IPS DF 6.9 (cell line): ENCODE data around the gene ARHGEF7.

ENCODE experiments used
- DNase-seq: peaks from one replicate; pipeline ENCODE4 v3.0.0-alpha.2; 2013; ENCODE audit warnings: low read depth, low spot score
- H3K27ac ChIP-seq: one replicate; pipeline ENCODE4 v1.5.1; 2013; ENCODE audit warnings: low read length, control low read depth
- H3K27me3 ChIP-seq: 2 replicates; pipeline ENCODE4 v1.6.1; 2013; ENCODE audit warnings: mild to moderate bottlenecking, low read length; ENCODE audit not compliant: control insufficient read depth, insufficient read depth
- H3K36me3 ChIP-seq: 2 replicates; pipeline ENCODE4 v1.6.1; 2013; ENCODE audit warnings: low read length; ENCODE audit not compliant: control insufficient read depth, insufficient read depth
- H3K4me1 ChIP-seq: 2 replicates; pipeline ENCODE4 v1.6.1; 2013; ENCODE audit warnings: low read length; ENCODE audit not compliant: control insufficient read depth, insufficient read depth
- H3K4me3 ChIP-seq: 2 replicates; pipeline ENCODE4 v1.5.1; 2013; ENCODE audit warnings: mild to moderate bottlenecking, low read length
- H3K9me3 ChIP-seq: 2 replicates; pipeline ENCODE4 v1.6.1; 2013; ENCODE audit warnings: low read length, inconsistent platforms; ENCODE audit not compliant: control insufficient read depth, insufficient read depth
- WGBS: extraction: QIAGEN DNeasy Blood & Tissue Kit; methylation state at CpG from one replicate; pipeline ENCODE4 v1.1.7; 2013; ENCODE audit warnings: mixed read lengths, missing lambda C conversion rate; ENCODE audit not compliant: insufficient read length, insufficient coverage; 5-methylcytosine and 5-hydroxymethylcytosine counted together

ARHGEF7 gene

DNA sequence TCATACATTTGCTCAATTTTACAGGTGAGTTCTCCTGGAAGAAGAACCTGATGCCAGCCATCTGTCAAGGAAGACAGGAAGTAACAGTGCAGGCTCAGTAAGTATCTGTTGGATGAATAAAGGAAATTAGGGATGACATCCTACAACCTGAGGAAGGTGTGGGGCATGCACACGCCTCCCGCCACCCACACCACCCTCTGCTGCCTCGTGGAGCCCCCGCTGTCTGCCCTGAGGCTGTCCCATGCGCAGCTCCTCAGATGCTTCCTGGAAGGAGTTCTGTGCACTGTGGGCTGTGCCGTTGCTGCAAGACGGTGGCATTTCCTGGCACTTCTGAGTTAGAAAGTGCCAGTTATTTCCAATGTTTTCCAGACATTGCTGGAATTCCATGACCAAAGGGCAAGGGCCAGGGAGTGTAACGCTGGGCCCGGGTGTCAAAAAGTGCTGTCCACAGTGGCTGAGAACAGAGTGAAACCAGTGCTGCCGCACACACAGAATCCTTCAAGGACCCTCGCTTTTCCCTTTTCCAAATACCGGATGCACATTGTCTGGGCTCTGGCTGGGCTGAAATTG is 201.1 kb downstream of the ARHGEF7 start:
- no peaks in the 10 kb centered on the region for H3K4me1 ChIP-seq
- no peaks in the 10 kb centered on the region for H3K27me3 ChIP-seq
- H3K9me3 ChIP-seq = no peaks in the 10 kb centered on the region
- no CpG with 5 or more reads among the region's 12 CpGs for WGBS
- no peak for DNase-seq
- no peaks in the 10 kb centered on the region for H3K36me3 ChIP-seq
- no peak overlapping the region for H3K27ac ChIP-seq
- no peak overlapping the region; the same call in 1 of the 2 replicates for H3K4me3 ChIP-seq

DNA sequence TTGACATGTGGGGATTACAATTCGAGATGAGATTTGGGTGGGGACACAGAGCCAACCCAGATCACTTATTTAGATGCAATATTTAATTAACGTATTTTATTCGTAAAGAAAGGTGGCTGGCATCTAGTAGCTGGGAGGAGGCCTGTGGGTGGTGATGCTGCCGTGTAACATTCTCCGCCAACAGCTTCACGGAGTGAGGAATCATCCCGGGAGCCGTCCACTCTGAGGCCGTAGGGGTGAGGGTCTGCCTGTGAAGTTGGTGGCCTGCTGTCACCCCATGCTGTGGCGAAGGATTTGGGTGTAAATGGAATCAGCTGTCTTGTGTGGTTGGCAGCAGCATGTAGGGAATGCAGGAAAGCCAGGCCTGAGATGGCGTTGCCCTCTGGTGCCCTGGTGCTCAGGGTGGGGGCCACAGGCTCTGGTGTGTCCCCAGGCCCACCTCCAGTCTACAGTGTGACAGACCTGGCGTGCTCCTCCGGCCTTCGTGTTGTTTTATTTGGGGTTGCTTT is 202.0 kb downstream of the ARHGEF7 start:
- no peak for DNase-seq
- H3K4me3 ChIP-seq = no peak overlapping the region
- no CpG with 5 or more reads among the region's 14 CpGs for WGBS

DNA sequence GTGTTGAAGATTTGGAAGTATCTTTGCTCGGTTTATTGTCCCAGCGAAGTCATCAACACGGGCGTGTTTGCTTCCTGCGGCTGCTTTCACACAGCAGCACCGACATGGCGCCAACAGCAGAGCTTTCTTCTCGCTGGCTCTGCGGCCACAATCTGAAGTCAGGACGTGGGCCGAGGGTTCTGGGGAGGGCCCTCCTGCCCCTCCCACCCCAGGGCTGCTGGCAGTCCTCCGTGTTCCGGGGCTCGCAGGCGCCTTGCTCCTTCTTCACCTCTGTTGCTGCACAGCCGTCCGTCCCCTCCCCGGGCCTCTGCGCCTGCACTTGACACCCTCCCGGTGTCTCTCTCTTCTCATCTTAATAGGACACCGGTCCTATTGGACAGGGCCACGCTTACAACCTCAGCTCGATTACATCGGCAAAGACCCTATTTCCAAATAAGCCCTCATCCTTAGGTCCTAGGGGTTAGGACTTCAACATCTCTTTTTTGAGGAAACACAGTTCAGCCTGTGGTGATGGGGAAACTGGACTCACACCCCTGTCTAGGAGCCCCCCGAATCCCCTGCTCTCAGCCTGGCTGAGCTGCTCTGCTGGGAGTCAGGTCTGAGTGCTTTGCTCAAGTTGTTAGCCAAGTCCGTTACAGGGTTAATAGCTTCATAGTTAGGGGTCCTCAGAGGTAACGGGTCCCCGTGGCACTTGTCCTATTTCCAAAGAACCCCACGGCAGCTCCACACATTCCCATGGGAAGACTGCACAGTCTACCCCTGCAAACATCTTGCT is 202.6 kb downstream of the ARHGEF7 start:
- Histone ChIP-seq H3K27ac (no peak overlapping the region), H3K4me3 (no peak overlapping the region), H3K36me3 (no peaks in the 10 kb centered on the region), H3K9me3 (no peaks in the 10 kb centered on the region), H3K4me1 (no peaks in the 10 kb centered on the region), H3K27me3 (no peaks in the 10 kb centered on the region)
- no CpG with 5 or more reads among the region's 29 CpGs for WGBS
- DNase-seq = no peak

More for the DNA sequence above, 202.0 kb downstream of the ARHGEF7 start:
- Histone ChIP-seq H3K4me1 (no peaks in the 10 kb centered on the region), H3K27ac (no peak overlapping the region), H3K9me3 (no peaks in the 10 kb centered on the region), H3K27me3 (no peaks in the 10 kb centered on the region), H3K36me3 (no peaks in the 10 kb centered on the region)

GRCh38 chr13:111318386-111318785 is 203.3 kb downstream of the ARHGEF7 start:
- Histone ChIP-seq H3K36me3 (no peaks in the 10 kb centered on the region), H3K4me1 (no peaks in the 10 kb centered on the region), H3K4me3 (no peak overlapping the region), H3K9me3 (no peaks in the 10 kb centered on the region), H3K27ac (no peak overlapping the region), H3K27me3 (no peaks in the 10 kb centered on the region)
- DNase-seq = no peak
- WGBS = no CpG with 5 or more reads among the region's 13 CpGs

DNA sequence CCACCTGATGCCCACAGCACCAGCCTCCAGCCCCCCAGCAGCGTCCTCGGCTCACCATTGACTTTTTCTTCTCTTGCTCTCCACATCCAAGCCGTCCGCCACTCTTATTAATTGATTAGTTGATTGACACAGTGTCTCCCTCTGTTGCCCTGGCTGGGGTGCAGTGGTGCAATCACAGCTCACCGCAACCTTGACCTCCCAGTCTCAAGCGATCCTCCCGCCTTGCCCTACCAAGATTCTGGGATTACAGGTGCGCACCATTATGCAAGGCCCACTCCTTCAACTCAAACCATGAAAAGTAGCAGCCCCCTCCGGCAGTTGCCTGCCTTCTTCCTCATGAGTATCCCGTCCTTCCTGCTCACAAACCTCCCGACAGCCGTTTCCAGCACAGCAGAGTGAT is 204.4 kb downstream of the ARHGEF7 start:
- no peaks in the 10 kb centered on the region for H3K4me1 ChIP-seq
- no peaks in the 10 kb centered on the region for H3K9me3 ChIP-seq
- no peak overlapping the region for H3K4me3 ChIP-seq
- no peaks in the 10 kb centered on the region for H3K27me3 ChIP-seq
- no peak for DNase-seq
- no CpG with 5 or more reads among the region's 12 CpGs for WGBS
- no peak overlapping the region for H3K27ac ChIP-seq
- H3K36me3 ChIP-seq = no peaks in the 10 kb centered on the region

GRCh38 chr13:111319998-111320911 is 205.1 kb downstream of the ARHGEF7 start, which contains the start of gene TEX29:
Gene TEX29, plus strand, starts transcription at chr13:111320642. Its CDS starts 249 bp downstream, at chr13:111320891.
- Histone ChIP-seq H3K27me3 (no peaks in the 10 kb centered on the region), H3K36me3 (no peaks in the 10 kb centered on the region), H3K9me3 (no peaks in the 10 kb centered on the region), H3K4me1 (no peaks in the 10 kb centered on the region; the same call in 1 of the 2 replicates), H3K27ac (no peak within 1 kb of the TSS), H3K4me3 (no peak within 1 kb of the TSS)
- WGBS = no CpG with 5 or more reads among the region's 35 CpGs
- no peak for DNase-seq

- H3K4me1 ChIP-seq = no peaks in the 10 kb centered on the region; the same call in 1 of the 2 replicates
- no peak for DNase-seq
- no peak overlapping the region for H3K4me3 ChIP-seq
- no peaks in the 10 kb centered on the region for H3K27me3 ChIP-seq
- H3K36me3 ChIP-seq = no peaks in the 10 kb centered on the region
- no peaks in the 10 kb centered on the region for H3K9me3 ChIP-seq
- no peak overlapping the region for H3K27ac ChIP-seq
- WGBS = no CpG with 5 or more reads among the region's 19 CpGs
These were observed 207.1 kb downstream of the ARHGEF7 start for GRCh38 chr13:111322001-111322915.

DNA sequence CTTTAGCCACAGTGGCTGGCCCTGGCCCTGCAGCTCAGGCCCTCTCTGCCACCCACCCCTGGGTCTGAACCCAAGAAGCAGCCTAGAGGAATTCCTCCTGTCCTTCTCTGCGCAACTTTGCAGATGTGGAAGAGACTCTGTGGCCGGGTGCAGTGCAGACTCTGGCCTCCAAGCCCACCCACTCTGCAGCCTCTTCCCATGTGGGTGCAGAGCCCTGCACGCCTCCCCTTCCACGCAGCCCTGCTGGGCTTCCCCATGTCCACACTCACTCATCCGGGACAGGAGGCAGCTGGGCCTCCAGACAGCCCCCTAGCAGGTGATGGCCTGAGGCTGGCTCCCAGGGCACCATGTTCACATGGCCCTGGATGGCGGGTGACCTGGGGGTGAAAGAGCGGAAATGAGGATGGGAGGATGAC is 207.8 kb downstream of the ARHGEF7 start:
- no peaks in the 10 kb centered on the region for H3K36me3 ChIP-seq
- H3K4me3 ChIP-seq = no peak overlapping the region
- WGBS = no CpG with 5 or more reads among the region's 7 CpGs
- no peak overlapping the region for H3K27ac ChIP-seq
- H3K9me3 ChIP-seq = no peaks in the 10 kb centered on the region
- H3K27me3 ChIP-seq = no peaks in the 10 kb centered on the region
- DNase-seq = no peak
- H3K4me1 ChIP-seq = no peaks in the 10 kb centered on the region; the same call in 1 of the 2 replicates

DNA sequence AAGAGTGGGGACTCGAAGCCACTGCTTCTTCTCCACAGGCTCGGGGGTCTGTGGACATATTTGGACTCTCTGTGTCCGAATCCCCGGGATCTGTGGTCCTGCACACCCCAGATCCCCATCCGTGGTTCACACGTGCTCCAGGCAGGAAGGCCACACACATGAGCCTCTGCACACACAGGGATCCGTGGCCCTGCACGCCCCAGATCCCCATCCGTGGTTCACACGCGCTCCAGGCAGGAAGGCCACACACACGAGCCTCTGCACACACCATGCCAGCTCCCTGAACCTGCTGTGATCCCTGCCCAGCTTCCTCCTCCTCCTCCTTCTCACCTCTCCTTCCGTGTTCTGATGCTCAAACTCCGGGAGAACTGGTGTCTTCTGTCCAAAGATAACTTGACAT is 208.4 kb downstream of the ARHGEF7 start:
- H3K4me1 ChIP-seq = no peaks in the 10 kb centered on the region; the same call in 1 of the 2 replicates
- no peaks in the 10 kb centered on the region for H3K27me3 ChIP-seq
- no peak overlapping the region for H3K4me3 ChIP-seq

More for the DNA sequence above, 208.4 kb downstream of the ARHGEF7 start:
- no peaks in the 10 kb centered on the region for H3K9me3 ChIP-seq
- no CpG with 5 or more reads among the region's 14 CpGs for WGBS
- no peak for DNase-seq
- H3K27ac ChIP-seq = no peak overlapping the region
- no peaks in the 10 kb centered on the region for H3K36me3 ChIP-seq
